HEK293 (cell line): ENCODE data around the gene PKN3.

Experiments
- CTCF ChIA-PET: fragments of 350-600 bp; formaldehyde crosslinking; extraction: SDS; loops from one replicate; lab custom pipeline; 2021; ENCODE audit warnings: antibody characterized with exemption; lab: Yijun Ruan, JAX
- POLR2A ChIA-PET: fragments of 300-600 bp; formaldehyde crosslinking; extraction: SDS; loops from one replicate; lab custom pipeline; 2020; ENCODE audit warnings: antibody characterized with exemption, inconsistent platforms; lab: Yijun Ruan, JAX
- H3K27ac ChIP-seq: fragments of 200-500 bp; sonication (Bioruptor generic); 2 replicates; pipeline ENCODE4 v1.5.1; 2014; ENCODE audit warnings: low read depth, low read length, control low read depth, inconsistent platforms; ENCODE audit errors: extremely low read depth
- H3K36me3 ChIP-seq, 2 experiments: fragments of 200-500 bp in 1 of 2; sonication (Bioruptor generic) in 1 of 2; 1 replicate in 1 of 2; 2 replicates in 1 of 2; pipeline ENCODE4 v1.5.1; 2014 to 2017; ENCODE audit warnings: inconsistent platforms in 2 of 2, low read length in 2 of 2; ENCODE audit not compliant: control insufficient read depth in 2 of 2, insufficient read depth in 1 of 2
- H3K4me1 ChIP-seq: fragments of 200-500 bp; sonication (Bioruptor generic); 2 replicates; pipeline ENCODE4 v1.5.1; 2014; ENCODE audit warnings: mild to moderate bottlenecking, low read length, inconsistent platforms; ENCODE audit not compliant: control insufficient read depth, insufficient read depth
- H3K4me3 ChIP-seq: 2 replicates; pipeline ENCODE4 v1.5.1; 2011; ENCODE audit warnings: low read depth, mild to moderate bottlenecking, control low read depth, low read length, moderate library complexity
- H3K9me3 ChIP-seq: fragments of 200-500 bp; sonication (Bioruptor generic); 2 replicates; pipeline ENCODE4 v1.5.1; 2014; ENCODE audit warnings: low read depth, low read length, inconsistent platforms; ENCODE audit not compliant: control insufficient read depth, insufficient read depth
- BCL11A ChIP-seq: fragments of 450-650 bp; formaldehyde crosslinking; IDR thresholded peaks from 2 replicates; pipeline ENCODE4 v1.5.1; 2016; ENCODE audit warnings: low read depth, missing biosample characterization, missing genetic modification characterization
- EGR2 ChIP-seq: fragments of 450-650 bp; formaldehyde crosslinking; IDR thresholded peaks from 2 replicates; pipeline ENCODE4 v1.5.1; 2016; ENCODE audit warnings: low read depth, missing biosample characterization, missing genetic modification characterization
- GLIS2 ChIP-seq: fragments of 450-650 bp; formaldehyde crosslinking; IDR thresholded peaks from 2 replicates; pipeline ENCODE4 v1.5.1; 2016; ENCODE audit warnings: missing biosample characterization, missing genetic modification characterization
- HIC1 ChIP-seq: fragments of 450-650 bp; formaldehyde crosslinking; IDR thresholded peaks from 2 replicates; pipeline ENCODE4 v1.5.1; 2016; ENCODE audit warnings: missing biosample characterization, missing genetic modification characterization
- KLF1 ChIP-seq: fragments of 450-650 bp; formaldehyde crosslinking; IDR thresholded peaks from 2 replicates; pipeline ENCODE4 v1.5.1; 2016; ENCODE audit warnings: missing biosample characterization, missing genetic modification characterization
- KLF8 ChIP-seq: fragments of 450-650 bp; formaldehyde crosslinking; IDR thresholded peaks from 2 replicates; pipeline ENCODE4 v1.5.1; 2016; ENCODE audit warnings: missing biosample characterization, missing genetic modification characterization
- MEIS1 ChIP-seq: sonication (generic); formaldehyde crosslinking; IDR thresholded peaks from 2 replicates; pipeline ENCODE4 v1.8.1; 2022; ENCODE audit warnings: missing genetic modification reagents, mild to moderate bottlenecking, borderline replicate concordance
- ZNF157 ChIP-seq: fragments of 450-650 bp; formaldehyde crosslinking; IDR thresholded peaks from 2 replicates; pipeline ENCODE4 v1.5.1; 2016; ENCODE audit warnings: missing biosample characterization, missing genetic modification characterization
- ZNF24 ChIP-seq: fragments of 450-650 bp; formaldehyde crosslinking; IDR thresholded peaks from 2 replicates; pipeline ENCODE4 v1.5.1; 2016; ENCODE audit warnings: missing biosample characterization, missing genetic modification characterization
- ZNF48 ChIP-seq: fragments of 450-650 bp; formaldehyde crosslinking; IDR thresholded peaks from 2 replicates; pipeline ENCODE4 v1.5.1; 2016; ENCODE audit warnings: missing biosample characterization, missing genetic modification characterization
- ZNF560 ChIP-seq: fragments of 450-650 bp; formaldehyde crosslinking; IDR thresholded peaks from 2 replicates; pipeline ENCODE4 v1.5.1; 2017; ENCODE audit warnings: missing biosample characterization, missing genetic modification characterization, borderline replicate concordance
- ZNF626 ChIP-seq: fragments of 450-650 bp; sonication (Bioruptor Pico); formaldehyde crosslinking; IDR thresholded peaks from 2 replicates; pipeline ENCODE4 v1.5.1; 2018; ENCODE audit warnings: missing biosample characterization, missing genetic modification characterization, inconsistent platforms
- ZNF629 ChIP-seq: fragments of 450-650 bp; formaldehyde crosslinking; IDR thresholded peaks from 2 replicates; pipeline ENCODE4 v1.5.1; 2017; ENCODE audit warnings: missing biosample characterization, missing genetic modification characterization
- ZNF639 ChIP-seq: fragments of 450-650 bp; formaldehyde crosslinking; IDR thresholded peaks from 2 replicates; pipeline ENCODE4 v1.5.1; 2016; ENCODE audit warnings: missing biosample characterization, missing genetic modification characterization
- ZNF768 ChIP-seq: fragments of 450-650 bp; formaldehyde crosslinking; IDR thresholded peaks from 2 replicates; pipeline ENCODE4 v1.5.1; 2018; ENCODE audit warnings: missing biosample characterization, mild to moderate bottlenecking, missing genetic modification characterization
- ZSCAN18 ChIP-seq: fragments of 450-650 bp; formaldehyde crosslinking; IDR thresholded peaks from 2 replicates; pipeline ENCODE4 v1.5.1; 2016; ENCODE audit warnings: missing biosample characterization, missing genetic modification characterization

PKN3 gene

GRCh38 chr9:128718475-128718874 is 16.2 kb downstream of the PKN3 start (continued):
- TF ChIP-seq HIC1: no peak
- no peak for TF ChIP-seq ZNF768 (tag by site-specific recombination)
- no peak for TF ChIP-seq ZNF157 (tag by site-specific recombination)

- H3K4me3 ChIP-seq: no peak overlapping the region
- CTCF ChIA-PET: no interaction called here
- no peak overlapping the region for H3K27ac ChIP-seq
- POLR2A ChIA-PET: interaction anchor here (0.6 to 1.1 kb wide), 2 partner anchors 14 to 210 kb away, joined by 3 read pairs; no protein-coding TSS in a partner anchor
- peak; percentile 23; the same call in 1 of the 2 replicates for TF ChIP-seq HIC1
- TF ChIP-seq GLIS2 (tag by site-specific recombination): peak; percentile 12; the same call in 1 of the 2 replicates
- TF ChIP-seq ZNF626 (tag by site-specific recombination): no peak
- no peak for TF ChIP-seq KLF8 (tag by site-specific recombination)
- no peak for TF ChIP-seq ZNF639 (tag by site-specific recombination)
- H3K9me3 ChIP-seq: no peaks in the 10 kb centered on the region
- H3K36me3 ChIP-seq: peaks cover 3 to 47% of the 10 kb centered on the region in 2 experiments; a peak in 2 of 3 replicates
- no peaks in the 10 kb centered on the region for H3K4me1 ChIP-seq
Measured at GRCh38 chr9:128719919-128720605, 17.8 kb downstream of the PKN3 start.

GRCh38 chr9:128720841-128721486 is 18.7 kb downstream of the PKN3 start:
- CTCF ChIA-PET: no interaction called here
- TF ChIP-seq ZNF560 (tag by site-specific recombination): no peak
- TF ChIP-seq KLF1 (tag by site-specific recombination): peak; percentile 17; the same call in 1 of the 2 replicates
- no peak overlapping the region for H3K27ac ChIP-seq
- no peak overlapping the region for H3K4me3 ChIP-seq
- H3K4me1 ChIP-seq: no peaks in the 10 kb centered on the region
- POLR2A ChIA-PET: interaction anchor here (1.0 kb wide), 1 partner anchor 24 kb away, joined by 3 read pairs; no protein-coding TSS in a partner anchor
- H3K36me3 ChIP-seq: peaks cover 3 to 40% of the 10 kb centered on the region in 2 experiments; a peak in 2 of 3 replicates
- H3K9me3 ChIP-seq: no peaks in the 10 kb centered on the region

- Histone ChIP-seq H3K27ac (no peak overlapping the region), H3K4me1 (no peaks in the 10 kb centered on the region), H3K36me3 (peaks cover 3 to 38% of the 10 kb centered on the region in 2 experiments; a peak in 2 of 3 replicates), H3K4me3 (no peak overlapping the region), H3K9me3 (no peaks in the 10 kb centered on the region)
- POLR2A ChIA-PET: interaction anchor here (1.0 kb wide), 2 partner anchors 16 to 24 kb away, joined by 3 read pairs; no protein-coding TSS in a partner anchor
- CTCF ChIA-PET: interaction anchor here (0.6 kb wide), 1 partner anchor 133 kb away, joined by 3 read pairs; no protein-coding TSS in a partner anchor
- TF ChIP-seq GLIS2 (tag by site-specific recombination) (peak; percentile 43; the same call in 1 of the 2 replicates), ZSCAN18 (tag by site-specific recombination) (no peak), ZNF629 (tag by site-specific recombination) (no peak), ZNF560 (tag by site-specific recombination) (no peak), ZNF24 (no peak), EGR2 (tag by site-specific recombination) (peak; percentile 39), ZNF639 (tag by site-specific recombination) (no peak), ZNF48 (tag by site-specific recombination) (no peak), BCL11A (tag by site-specific recombination) (no peak), MEIS1 (CRISPR knock-in tag) (no peak)
Measured at GRCh38 chr9:128721487-128722010, 19.2 kb downstream of the PKN3 start.
